Measurements from ENCODE around the gene NCKAP5.

The NCKAP5 gene

GRCh38 chr2:132638313-132639040, 929.8 kb downstream of the NCKAP5 start:
- peak; percentile 68 for DNase-seq

GRCh38 chr2:132636346-132636745, 931.9 kb downstream of the NCKAP5 start:
- DNase-seq, result no peak

- no peak for DNase-seq
Observed at GRCh38 chr2:132633635-132634034, 934.6 kb downstream of the NCKAP5 start.

- DNase-seq, result no peak
Observed at GRCh38 chr2:132632000-132632649, 936.1 kb downstream of the NCKAP5 start.

- no peak for DNase-seq
Observed at GRCh38 chr2:132627536-132627935, 940.7 kb downstream of the NCKAP5 start.

- DNase-seq, result no peak
Observed at GRCh38 chr2:132623096-132623839, 945.0 kb downstream of the NCKAP5 start.
